Dermis microvascular lymphatic vessel endothelial cell (primary cell): ENCODE measurements around the gene MRPL51. TPM values are rescaled to one million over a fixed set of nuclear protein-coding genes. Genes with fewer than 3 reads are reported as not detected.
"Not testable (repeated sequence)": the region's sequence is repeated elsewhere in the genome, so short reads cannot be mapped to it uniquely, and the experiment has no call there.

Source experiments
- DNase-seq, 2 donors: peaks; one replicate each; pipeline versions ENCODE4 v3.0.0 to v3.0.0-alpha.2; 2010; ENCODE audit warnings: low read depth in 2 of 2
- total RNA-seq: library from RNA; depleted of rRNA; stranded (reverse); fragments of >200 nt; gene quantifications from 2 replicates; pipeline ENCODE4 v1.2.1, GENCODE V29; 2014

Gene MRPL51
- total RNA-seq, 1 donor from 2014 or later = 106 TPM

DNA sequence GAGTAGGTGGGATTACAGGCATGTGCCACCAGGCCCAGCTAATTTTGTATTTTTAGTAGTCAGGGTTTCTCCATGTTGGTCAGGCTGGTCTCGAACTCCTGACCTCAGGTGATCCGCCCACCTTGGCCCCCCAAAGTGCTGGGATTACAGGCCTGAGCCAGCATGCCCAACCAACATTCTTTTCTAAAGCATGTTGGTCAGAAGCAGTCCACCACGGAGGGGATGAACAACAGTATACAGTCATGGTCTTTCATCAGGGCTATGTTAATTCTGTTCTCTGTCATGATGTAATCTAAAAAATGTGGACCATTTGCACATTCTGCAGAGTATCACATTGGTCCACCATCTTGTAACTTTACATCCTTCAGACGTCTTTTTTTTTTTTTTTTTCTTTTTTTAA, 3.6 kb downstream of the MRPL51 start:
- DNase-seq = no peak

DNA sequence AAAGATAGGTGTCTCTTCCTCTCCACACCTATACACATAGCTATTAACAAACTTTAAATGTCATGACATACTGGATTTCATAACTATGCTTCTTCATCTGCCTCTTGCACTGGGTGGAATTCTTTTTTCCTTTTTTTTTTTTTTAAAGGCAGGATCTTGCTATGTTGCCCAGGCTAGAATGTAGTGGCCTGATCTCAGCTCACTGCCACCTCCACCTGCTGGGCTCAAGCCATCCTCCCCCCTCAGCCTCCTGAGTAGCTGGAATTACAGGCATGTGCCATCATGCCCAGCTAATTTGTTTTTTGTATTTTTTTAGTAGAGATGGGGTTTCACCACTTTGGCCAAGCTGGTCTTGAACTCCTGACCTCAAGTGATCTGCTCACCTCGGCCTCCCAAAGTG, 4.8 kb downstream of the MRPL51 start:
- no peak for DNase-seq

DNA sequence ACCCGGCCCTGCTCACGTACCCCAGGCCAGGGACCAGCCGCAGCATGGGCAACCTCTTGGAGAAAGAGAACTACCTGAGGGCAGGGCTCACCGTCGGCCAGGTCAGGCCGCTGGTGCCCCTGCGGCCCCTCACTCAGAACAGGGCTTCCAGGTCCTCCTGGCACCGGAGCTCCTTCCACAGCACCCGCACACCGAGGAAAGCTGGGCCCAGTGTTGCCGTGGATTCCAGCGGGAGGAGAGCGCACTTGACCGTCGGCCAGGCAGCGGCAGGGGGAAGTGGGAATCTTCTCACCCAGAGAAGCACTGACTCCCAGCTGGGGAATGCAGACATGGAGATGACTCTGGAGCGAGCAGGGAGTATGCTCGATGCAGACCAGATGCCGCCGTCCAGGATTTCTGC, 14.6 kb downstream of the MRPL51 start:
- DNase-seq = no peak

DNA sequence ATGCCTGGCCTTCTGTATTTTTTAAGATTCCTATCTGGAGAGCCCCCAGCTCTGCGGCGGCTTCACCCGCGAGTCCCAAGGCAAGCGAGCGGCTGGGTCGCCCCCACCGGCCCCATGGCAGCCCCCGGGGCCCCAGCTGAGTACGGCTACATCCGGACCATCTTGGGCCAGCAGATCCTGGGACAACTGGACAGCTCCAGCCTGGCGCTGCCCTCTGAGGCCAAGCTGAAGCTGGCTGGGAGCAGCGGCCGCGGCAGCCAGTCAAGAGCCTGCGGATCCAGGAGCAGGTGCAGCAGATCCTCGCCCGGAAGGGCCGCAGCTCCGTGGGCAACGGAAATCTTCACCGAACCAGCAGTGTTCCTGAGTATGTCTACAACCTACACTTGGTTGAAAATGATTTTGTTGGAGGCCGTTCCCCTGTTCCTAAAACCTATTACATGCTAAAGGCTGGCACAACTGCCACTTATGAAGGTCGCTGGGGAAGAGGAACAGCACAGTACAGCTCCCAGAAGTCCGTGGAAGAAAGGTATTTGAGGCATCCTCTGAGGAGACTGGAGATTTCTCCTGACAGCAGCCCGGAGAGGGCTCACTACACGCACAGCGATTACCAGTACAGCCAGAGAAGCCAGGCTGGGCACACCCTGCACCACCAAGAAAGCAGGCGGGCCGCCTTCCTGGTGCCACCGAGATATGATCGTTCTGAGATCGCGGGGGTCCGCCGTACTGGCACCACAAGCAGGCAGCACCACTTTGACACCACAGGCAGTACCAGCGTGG, 15.3 kb downstream of the MRPL51 start:
- not testable (repeated sequence) for DNase-seq

DNA sequence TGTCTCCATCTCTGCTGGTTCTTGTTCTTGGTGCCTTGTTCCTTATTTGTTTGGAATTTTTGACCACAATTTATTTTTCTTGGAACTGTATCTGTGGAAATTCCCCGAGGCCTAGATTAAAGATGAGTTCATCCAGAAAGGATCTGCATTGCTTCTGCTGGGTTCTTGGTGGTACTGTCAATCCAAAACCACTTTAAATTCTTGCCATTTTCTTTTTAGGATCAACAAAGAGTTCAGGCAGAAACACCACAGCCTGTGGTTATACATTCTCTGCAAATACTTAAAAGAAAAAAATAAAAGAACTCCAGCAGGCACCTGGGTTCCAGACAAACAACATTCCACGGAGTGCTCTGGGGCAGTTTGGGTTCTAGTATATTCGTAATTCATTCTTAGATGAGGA, 16.6 kb downstream of the MRPL51 start:
- DNase-seq = no peak

DNA sequence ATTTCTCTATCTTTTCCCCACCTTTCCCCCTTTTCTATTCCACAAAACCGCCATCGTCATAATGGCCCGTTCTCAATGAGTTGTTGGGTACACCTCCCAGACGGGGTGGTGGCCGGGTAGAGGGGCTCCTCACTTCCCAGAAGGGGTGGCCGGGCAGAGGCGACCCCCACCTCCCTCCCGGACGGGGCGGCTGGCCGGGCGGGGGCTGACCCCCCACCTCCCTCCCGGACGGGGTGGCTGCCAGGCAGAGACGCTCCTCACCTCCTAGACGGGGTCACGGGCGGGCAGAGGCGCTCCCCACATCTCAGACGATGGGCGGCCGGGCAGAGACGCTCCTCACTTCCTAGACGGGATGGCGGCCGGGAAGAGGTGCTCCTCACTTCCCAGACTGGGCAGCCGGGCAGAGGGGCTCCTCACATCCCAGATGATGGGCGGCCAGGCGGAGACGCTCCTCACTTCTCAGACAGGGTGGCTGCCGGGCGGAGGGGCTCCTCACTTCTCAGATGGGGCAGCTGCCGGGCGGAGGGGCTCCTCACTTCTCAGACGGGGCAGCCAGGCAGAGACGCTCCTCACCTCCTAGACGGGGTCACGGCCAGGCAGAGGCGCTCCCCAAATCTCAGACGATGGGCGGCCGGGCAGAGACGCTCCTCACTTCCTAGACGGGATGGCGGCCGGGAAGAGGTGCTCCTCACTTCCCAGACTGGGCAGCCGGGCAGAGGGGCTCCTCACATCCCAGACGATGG, 17.7 kb downstream of the MRPL51 start:
- DNase-seq = not testable (repeated sequence)

DNA sequence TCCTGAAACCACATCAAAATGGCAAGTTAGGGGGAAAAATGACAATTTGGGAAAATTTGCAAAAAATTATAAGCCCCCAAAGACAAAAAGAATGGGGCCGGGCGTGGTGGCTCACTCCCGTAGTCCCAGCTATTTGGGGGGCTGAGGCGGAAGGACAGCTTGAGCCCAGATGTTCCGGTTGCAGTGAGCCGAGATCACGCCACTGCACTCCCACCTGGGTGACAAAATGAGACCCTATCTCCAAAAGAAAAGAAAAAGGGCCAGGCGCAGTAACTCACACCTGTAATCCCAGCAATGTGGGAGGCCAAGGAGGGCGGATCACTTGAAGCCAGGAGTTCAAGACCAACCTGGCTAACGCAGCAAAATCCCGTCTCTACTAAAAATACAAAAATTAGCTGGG, 20.6 kb downstream of the MRPL51 start:
- DNase-seq = no peak

DNA sequence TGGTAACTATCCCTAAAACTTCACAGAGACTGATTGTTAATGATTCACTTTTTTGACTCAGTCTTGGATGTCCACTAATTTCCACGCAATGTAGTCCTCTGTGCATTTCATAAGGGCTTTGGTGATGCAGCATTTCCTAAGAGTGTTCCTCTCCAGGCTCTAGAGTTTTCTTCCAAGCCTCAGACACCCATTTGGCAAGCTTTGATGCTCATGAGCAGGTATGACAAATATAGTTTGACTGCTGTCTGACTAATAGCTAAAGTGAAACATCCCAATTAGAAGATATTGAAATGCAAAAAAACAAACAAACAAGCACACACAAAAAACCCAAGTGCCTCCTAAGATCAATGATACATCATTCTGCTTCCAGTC, 21.1 kb downstream of the MRPL51 start:
- DNase-seq = no peak

DNA sequence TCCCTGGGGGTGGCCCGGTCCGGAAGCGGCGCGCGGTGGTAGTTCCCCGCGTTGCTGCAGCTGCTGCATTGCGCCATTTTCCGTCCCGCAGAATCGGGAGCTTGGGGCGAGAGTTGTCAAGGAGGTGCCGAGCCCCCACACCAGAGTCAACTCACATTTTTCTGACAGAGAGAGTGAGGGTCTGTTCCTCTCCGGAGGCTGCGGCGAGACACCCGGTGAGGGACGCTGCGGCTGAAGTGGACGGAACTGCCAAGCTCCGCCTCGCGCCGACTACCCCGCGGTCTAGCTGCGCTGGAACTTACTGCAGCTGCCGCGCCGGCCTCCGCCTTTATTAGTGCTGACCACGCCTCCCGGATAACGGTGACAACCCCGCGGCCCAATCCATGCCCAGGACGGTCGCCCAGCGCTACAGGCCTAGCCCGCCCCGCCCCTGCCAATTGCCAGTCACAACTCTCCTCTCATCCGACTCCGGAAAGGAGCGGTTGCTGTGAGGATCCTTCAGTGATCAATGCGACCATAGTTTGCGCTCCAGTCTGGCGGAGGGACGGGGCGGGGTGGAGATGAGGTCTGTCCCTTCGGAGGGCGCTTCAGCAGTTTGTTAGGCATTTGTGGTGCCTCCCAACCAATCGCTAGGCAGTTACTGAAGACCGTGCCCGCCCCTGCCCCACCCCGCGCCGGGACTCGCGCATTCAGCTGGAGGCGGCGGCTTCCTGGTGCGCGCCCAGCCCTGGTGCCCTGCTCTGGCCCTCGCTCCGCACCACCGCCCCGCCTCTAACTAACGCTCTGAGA, 22.5 kb downstream of the MRPL51 start, which contains the start of gene VAMP1:
Gene VAMP1, minus strand, starts transcription at position 303 of the 789 bp plus-strand sequence. Its CDS starts 146 bp downstream, at position 157.
- peak; percentile 93 to 98 for DNase-seq

DNA sequence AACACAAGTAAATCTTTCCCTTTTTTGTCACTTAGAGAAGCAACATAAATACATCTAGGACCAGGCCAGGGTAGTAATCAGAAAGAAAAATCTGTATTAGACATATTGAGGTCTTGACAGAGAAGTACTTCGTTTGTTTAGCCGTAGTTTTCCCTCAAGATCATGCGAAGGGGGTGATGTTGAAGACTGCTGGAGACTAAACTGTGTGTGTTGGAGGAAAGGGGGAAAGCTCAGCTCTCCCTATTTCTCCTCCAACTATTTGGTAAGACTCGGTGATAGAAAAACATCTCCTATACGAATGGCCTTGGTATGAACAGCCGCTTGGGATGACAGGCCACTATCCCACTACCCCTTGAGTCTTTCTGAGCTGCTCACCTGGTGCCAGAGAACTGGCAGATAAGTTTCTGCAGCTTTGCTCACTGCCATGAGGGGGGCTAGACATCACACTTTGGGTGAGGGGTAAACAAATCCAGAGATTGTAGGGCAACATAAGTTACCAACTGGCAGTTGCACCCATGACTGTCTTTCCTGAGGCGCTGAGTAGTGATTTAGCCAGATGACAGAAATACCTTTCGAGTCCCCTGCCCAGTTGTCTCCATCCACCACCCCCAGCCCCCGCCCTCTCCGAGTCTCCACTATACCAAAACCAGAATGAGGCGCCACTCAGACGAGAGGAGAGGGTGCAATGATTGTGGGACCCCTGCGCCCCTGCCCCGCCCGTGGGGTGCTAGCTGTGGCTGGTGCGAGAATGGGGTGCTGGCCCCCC, 23.3 kb downstream of the MRPL51 start:
- no peak for DNase-seq

DNA sequence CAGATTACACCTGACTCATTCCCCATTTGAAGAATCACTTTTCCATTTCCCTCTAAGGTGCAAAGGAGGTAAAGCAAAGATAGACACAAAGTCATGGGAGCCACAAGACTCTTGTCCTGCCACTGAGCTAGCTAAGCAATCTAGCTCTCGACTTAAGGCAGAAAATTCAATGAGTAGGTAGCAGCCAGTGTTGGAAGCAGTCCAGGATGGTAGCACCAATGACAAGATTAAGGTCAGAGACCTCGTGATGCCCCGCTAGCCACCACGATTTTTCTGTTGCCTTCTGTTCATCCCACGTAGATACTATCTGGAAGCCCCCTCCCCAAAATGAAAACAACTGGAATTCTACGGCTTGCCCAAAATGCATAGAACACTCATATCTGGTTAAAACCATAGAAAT, 24.0 kb downstream of the MRPL51 start:
- no peak for DNase-seq

DNA sequence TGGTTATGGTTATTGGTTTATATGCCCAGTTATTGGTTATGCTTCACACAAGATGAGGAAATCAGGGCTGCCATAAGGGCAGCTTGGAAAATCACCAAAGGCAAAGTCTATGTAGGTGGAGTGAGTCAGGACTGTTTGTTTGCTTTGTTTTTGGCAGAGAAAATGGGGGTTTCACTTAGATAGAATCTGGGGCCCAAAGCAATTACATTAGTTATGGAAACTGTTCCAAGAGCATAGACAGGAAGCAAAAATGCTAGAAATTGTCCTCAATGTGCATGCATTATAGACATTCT, 24.8 kb downstream of the MRPL51 start:
- peak in 1 of 2 donors; percentile 24 for DNase-seq

DNA sequence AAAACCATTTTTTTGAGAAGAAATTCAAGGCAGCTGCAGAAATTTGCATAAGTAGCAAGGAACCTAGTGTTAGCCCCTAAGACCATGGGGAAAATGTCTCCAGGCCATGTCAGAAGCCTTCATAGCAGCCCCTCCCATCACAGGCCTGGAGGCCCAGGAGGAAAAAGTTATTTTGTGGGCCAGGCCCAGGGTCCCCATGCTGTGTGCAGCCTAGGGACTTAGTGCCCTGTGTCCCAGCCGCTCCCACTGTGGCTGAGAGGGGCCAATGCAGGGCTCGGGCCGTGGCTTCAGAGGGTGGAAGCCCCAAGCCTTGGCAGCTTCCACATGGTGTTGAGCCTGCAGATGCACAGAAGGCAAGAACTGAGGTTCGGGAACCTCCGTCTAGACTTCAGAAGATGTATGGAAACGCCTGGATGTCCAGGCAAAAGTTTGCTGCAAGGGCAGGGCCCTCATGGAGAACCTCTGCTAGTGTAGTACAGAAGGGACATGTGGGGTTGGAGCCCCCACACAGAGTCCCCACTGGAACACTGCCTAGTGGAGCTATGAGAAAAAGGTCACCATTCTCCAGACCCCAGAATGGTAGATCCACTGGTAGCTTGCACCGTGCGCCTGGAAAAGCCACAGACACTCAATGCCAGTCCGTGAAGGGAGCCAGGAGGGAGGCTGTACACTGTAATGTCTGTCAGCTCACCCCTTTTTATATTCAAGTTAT, 25.3 kb downstream of the MRPL51 start:
- not testable (repeated sequence) for DNase-seq

DNA sequence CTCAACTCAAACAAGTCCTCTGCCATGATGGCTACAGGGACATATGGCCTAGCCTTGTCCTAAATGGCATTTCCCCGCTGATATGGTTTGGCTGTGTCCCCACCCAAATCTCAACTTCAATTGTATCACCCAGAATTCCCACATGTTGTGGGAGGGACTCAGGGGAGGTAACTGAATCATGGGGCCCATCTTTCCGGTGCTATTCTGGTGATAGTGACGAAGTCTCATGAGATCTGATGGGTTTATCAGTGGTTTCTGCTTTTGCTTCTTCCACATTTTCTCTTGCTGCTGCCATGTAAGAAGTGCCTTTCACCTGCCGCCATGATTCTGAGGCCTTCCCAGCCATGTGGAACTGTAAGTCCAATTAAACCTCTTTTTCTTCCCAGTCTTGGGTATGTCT, 26.3 kb downstream of the MRPL51 start:
- DNase-seq = not testable (repeated sequence)

DNA sequence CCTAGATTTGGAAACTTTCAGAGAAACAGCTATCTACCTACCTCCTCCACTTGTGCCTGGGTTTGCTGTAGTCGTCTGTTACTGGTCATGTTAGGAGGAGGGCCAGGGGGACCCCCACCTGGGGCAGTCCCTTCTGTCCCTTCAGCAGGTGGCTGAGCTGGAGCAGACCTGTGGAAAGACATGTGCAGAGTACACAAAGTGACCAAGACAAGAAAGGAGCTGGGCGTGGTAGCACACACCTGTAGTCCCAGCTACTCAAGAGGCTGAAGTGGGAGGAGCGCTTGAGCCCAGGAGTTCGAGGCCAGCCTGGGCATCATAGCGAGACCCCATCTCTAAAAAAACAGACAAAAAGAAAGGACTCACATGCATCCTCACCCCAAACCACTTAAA, 26.9 kb downstream of the MRPL51 start:
- no peak for DNase-seq

DNA sequence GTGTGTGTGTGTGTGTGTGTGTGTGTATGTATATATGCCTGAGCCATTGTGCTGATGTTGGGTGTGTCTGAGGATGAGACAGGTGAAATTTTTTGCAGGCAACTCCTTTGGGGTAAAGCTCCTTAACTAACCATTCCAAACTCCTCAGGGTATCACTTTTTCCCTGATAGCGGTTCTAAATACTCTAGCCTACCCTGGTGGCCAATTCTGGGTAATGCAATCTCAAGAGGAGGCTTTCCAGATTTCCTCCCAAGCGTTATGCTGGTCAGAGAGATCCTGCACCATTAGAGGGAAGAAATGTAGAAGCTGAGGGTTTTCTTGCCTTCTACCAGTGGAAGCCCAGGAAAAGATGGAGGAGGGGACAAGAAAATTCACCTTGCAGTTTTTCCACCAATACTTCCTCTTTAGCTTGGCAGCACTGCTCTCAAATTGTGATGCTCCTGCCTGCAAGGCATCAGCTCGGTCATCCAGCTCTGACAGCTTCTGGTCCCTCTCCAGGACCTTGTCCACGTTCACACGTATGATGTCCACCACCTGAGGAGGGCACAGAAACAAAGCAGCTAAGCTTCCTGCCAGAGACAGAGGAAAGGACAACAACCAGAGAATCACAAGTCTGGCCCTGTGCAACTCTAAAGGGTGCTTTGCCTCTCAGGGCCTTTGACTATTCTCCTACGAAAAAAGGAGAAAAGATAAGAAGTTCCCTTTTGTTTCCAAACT, 27.4 kb downstream of the MRPL51 start:
- DNase-seq = peak; percentile 66 to 81

DNA sequence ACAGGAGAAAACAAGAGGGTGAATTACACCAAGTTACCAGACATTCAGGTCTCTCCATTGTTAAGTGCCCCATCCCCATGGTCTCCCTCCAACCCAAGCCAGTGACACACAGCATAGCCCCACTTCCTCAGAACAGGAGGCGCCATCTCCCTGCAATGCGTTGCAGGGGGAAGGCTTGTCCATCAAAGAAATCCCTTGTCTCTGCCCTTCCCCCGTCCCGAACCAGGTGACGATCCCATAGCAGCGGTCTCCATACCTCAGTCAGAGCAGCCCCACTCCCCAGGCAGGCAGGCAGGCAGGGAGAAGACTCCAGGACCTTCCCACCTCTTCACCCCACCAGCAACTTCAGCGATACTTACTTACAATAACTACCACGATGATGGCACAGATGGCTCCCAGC, 28.5 kb downstream of the MRPL51 start:
- peak in 1 of 2 donors; percentile 37 for DNase-seq

DNA sequence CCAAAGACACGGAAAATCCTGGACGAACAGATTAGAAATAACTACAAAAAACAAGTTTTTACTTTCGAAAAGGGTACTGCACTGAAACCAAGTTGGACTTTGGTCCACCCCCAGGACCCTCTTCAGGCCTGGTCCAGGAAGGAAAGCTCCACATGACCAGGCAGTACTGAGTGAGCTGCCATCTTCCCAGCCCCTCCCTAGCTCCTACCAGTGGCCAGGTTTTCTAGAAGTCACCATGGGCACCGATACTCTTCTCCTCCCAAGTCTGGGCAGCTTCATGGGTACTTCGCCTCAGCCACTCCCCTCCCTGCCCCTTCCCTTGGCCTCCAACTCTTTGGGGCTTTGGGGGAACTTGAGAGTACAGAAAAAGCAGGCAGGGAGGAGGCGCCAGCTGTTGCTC, 29.2 kb downstream of the MRPL51 start:
- no peak for DNase-seq

DNA sequence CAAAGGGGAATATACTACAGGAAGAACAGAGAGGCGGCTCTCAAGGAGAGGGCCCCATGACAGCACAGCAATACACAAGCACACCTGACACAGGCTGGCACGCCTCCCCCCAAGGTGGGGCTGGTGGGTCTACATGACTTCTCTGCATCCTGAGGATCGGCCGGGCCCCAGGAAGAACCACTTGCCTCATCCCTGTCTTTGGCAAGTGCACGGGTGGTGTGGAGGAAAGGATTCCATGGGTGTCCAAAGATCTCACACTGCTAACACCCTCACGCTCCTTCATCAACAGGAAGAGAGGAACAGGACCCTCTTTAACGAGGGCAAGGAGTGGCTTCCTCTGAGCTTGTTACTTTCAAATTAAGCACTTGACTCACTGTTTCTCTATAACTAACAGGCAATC, 29.8 kb downstream of the MRPL51 start:
- DNase-seq = peak in 1 of 2 donors; percentile 39
